Sigmoid colon (tissue), 7 donors: ENCODE measurements around the gene RPLP1. TPM values are rescaled to one million over a fixed set of nuclear protein-coding genes. Genes with fewer than 3 reads are reported as not detected.

Experiments
- DNase-seq: peaks from one replicate; pipeline ENCODE4 v3.0.0-alpha.2; 2019
- H3K27ac ChIP-seq, 4 donors: fragments of 200-600 bp; sonication (generic); one replicate each; pipeline ENCODE4 v1.5.1; 2016 to 2019; ENCODE audit warnings: mild to moderate bottlenecking in 1 of 4
- H3K27me3 ChIP-seq, 3 donors: fragments of 200-600 bp; sonication (generic); one replicate each; pipeline ENCODE4 v1.5.1; 2019; ENCODE audit warnings: mild to moderate bottlenecking in 1 of 3
- H3K36me3 ChIP-seq, 4 donors: fragments of 200-600 bp; sonication (generic); one replicate each; pipeline ENCODE4 v1.5.1; 2016 to 2019
- H3K4me1 ChIP-seq, 4 donors: fragments of 200-600 bp; sonication (generic); one replicate each; pipeline ENCODE4 v1.5.1; 2017 to 2019
- H3K4me3 ChIP-seq, 4 donors: fragments of 200-600 bp; sonication (generic); one replicate each; pipeline ENCODE4 v1.5.1; 2017 to 2019; ENCODE audit warnings: mild to moderate bottlenecking in 2 of 4, moderate library complexity in 1 of 4
- H3K9me3 ChIP-seq, 4 donors: fragments of 200-600 bp in 3 of 4; sonication (generic) in 3 of 4; one replicate each; pipeline versions ENCODE4 v1.5.1 to v1.6.1; 2013 to 2019
- EP300 ChIP-seq, 4 donors: sonication (generic); formaldehyde crosslinking; IDR thresholded peaks; one replicate each; pipeline ENCODE4 v1.6.1; 2017; ENCODE audit warnings: antibody characterized with exemption in 4 of 4
- POLR2A ChIP-seq, 2 donors: fragments of 450-650 bp; IDR thresholded peaks; one replicate each; pipeline ENCODE4 v1.6.1; 2016; ENCODE audit warnings: antibody characterized with exemption in 2 of 2, mild to moderate bottlenecking in 2 of 2, moderate library complexity in 2 of 2
- POLR2AphosphoS5 ChIP-seq, 4 donors: sonication (generic); formaldehyde crosslinking; IDR thresholded peaks; one replicate each; pipeline ENCODE4 v1.6.1; 2017; ENCODE audit warnings: antibody characterized with exemption in 4 of 4
- WGBS, 2 donors: extraction: QIAGEN DNeasy Blood & Tissue Kit; methylation state at CpG; one replicate each; pipeline ENCODE4 v1.1.7; 2013; 5-methylcytosine and 5-hydroxymethylcytosine counted together
- intact Hi-C: fragments of 100-400 bp; cut with DNase I; formaldehyde crosslinking; loops from one replicate; pipeline ENCODE4 v1.15.1; 2023
- polyA plus RNA-seq, 3 donors: library from polyadenylated mRNA; stranded (reverse); fragments of 200-250 nt; gene quantifications; one replicate each; pipeline ENCODE4 v1.2.3, GENCODE V29; 2013
- total RNA-seq, 4 donors: library from RNA; depleted of rRNA; stranded (reverse); fragments of >200 nt; gene quantifications; one replicate each; pipeline ENCODE4 v1.1.0, GENCODE V29; 2016
- TF ChIP-seq, protein P1 (sequence below), 4 experiments: fragments of 450-650 bp in 3 of 4; fragments of 200-600 bp in 1 of 4; IDR thresholded peaks; one replicate each; pipeline ENCODE4 v1.5.1; 2016 to 2019; ENCODE audit warnings: antibody characterized with exemption in 4 of 4, mild to moderate bottlenecking in 3 of 4, moderate library complexity in 2 of 4
- donor health status: healthy with polysubstance abuse.
- donor health status: Bipolar disorder and iron deficiency.
- donor health status: healthy.

RPLP1 gene
- total and polyA plus RNA-seq, 7 donors, result 1,053 to 2,471 (median 1,114) TPM

DNA sequence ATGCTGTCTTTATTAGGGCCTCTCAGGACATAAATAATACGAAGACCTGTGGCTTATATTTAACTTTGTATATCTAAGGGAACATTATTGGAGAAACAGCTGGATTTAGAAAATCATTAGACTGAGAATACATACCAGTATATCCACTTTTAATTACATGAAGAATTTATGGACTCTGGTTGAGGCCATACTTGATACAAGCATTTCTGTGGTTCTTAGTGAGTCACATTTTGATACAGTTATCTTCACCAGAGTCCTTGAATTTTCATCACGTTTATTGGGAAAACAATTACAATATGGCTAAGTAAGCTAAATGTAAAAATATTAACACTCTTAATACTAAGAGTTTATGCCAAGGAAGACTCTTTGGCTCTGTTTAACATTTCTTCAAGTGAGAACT lies 28.6 kb upstream of the RPLP1 start:
- WGBS, 2 donors, result 91 to 93% methylated on average over 2 of the region's 2 CpGs
- Histone ChIP-seq H3K9me3 (no peaks in the 10 kb centered on the region), H3K4me1 (no peaks in the 10 kb centered on the region), H3K36me3 (no peaks in the 10 kb centered on the region), H3K27ac (no peak overlapping the region), H3K27me3 (no peaks in the 10 kb centered on the region), H3K4me3 (no peak overlapping the region)
- TF ChIP-seq POLR2AphosphoS5 (IDR thresholded peaks at IDR 0.05) (no peak), POLR2A (IDR thresholded peaks at IDR 0.05) (no peak), EP300 (IDR thresholded peaks at IDR 0.05) (no peak)
- TF ChIP-seq, protein P1, sequence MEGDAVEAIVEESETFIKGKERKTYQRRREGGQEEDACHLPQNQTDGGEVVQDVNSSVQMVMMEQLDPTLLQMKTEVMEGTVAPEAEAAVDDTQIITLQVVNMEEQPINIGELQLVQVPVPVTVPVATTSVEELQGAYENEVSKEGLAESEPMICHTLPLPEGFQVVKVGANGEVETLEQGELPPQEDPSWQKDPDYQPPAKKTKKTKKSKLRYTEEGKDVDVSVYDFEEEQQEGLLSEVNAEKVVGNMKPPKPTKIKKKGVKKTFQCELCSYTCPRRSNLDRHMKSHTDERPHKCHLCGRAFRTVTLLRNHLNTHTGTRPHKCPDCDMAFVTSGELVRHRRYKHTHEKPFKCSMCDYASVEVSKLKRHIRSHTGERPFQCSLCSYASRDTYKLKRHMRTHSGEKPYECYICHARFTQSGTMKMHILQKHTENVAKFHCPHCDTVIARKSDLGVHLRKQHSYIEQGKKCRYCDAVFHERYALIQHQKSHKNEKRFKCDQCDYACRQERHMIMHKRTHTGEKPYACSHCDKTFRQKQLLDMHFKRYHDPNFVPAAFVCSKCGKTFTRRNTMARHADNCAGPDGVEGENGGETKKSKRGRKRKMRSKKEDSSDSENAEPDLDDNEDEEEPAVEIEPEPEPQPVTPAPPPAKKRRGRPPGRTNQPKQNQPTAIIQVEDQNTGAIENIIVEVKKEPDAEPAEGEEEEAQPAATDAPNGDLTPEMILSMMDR (IDR thresholded peaks at IDR 0.05), result no peak
- no peak for DNase-seq
- intact Hi-C loops, result no loop called here

DNA sequence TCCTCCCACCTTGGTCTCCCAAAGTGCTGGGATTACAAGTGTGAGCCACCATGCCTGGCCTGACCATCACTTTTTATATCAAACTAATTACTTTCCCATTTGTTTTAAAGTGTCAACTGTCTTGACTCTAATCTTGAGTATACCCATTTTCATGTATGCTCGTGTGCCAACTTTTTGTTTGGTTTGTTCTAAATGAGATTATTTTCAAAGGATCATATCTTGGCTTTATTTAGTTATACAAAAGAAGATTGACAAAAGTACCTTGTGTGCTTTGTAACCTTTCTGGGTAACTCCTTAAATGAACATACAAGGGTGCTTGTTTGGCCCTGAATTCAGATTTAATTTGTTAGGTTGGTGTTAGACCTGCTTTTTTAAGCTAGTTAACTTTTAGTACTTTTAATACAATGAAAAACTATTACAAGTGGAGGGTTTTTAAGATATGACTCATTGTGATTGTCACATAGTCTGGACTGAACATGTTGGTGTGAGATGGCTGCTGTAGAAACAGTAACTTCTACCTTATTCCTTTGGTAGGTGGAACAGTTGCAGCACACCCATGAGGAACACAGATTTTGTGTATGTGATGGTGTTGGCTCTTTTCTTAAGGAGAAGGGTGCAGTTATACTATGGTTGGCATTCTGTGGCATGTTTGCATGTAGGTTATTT lies 27.7 kb upstream of the RPLP1 start:
- Histone ChIP-seq H3K27me3 (no peaks in the 10 kb centered on the region), H3K36me3 (no peaks in the 10 kb centered on the region), H3K4me3 (no peak overlapping the region), H3K27ac (no peak overlapping the region), H3K4me1 (no peaks in the 10 kb centered on the region), H3K9me3 (no peaks in the 10 kb centered on the region)
- WGBS, 2 donors, result 88 to 95% methylated on average over 1 of the region's 1 CpG
- intact Hi-C loops, result no loop called here
- DNase-seq, result no peak
- TF ChIP-seq POLR2A (IDR thresholded peaks at IDR 0.05) (no peak), POLR2AphosphoS5 (IDR thresholded peaks at IDR 0.05) (no peak), EP300 (IDR thresholded peaks at IDR 0.05) (no peak)
- TF ChIP-seq, protein P1 (IDR thresholded peaks at IDR 0.05), result no peak

DNA sequence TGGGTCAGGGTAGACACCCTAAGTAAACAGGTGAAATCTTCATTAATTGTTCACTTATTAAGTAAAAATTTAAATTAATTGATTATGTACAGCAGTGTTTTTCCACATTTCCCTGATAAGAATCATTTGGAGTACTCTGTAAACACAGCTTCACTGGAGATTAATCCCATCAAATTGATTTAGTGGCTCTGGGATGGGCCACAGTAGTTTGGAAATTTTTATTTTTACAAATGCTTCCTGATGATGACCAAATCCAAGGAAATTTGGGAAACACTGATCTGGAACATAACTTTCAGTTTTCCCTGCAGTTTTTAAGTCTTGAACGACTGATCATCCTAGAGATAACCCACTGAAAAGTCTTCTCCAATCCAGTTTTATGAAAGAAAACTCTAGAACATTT lies 18.8 kb upstream of the RPLP1 start:
- no peak for DNase-seq
- Histone ChIP-seq H3K4me3 (no peak overlapping the region), H3K9me3 (no peaks in the 10 kb centered on the region), H3K27me3 (no peaks in the 10 kb centered on the region), H3K4me1 (no peaks in the 10 kb centered on the region), H3K36me3 (no peaks in the 10 kb centered on the region), H3K27ac (no peak overlapping the region)
- intact Hi-C loops, result no loop called here
- TF ChIP-seq POLR2A (IDR thresholded peaks at IDR 0.05), result no peak
- TF ChIP-seq, protein P1 (IDR thresholded peaks at IDR 0.05), result no peak
- TF ChIP-seq EP300 (IDR thresholded peaks at IDR 0.05), result no peak
- TF ChIP-seq POLR2AphosphoS5 (IDR thresholded peaks at IDR 0.05), result no peak
- 85 to 96% methylated on average over 1 of the region's 1 CpG for WGBS, 2 donors

DNA sequence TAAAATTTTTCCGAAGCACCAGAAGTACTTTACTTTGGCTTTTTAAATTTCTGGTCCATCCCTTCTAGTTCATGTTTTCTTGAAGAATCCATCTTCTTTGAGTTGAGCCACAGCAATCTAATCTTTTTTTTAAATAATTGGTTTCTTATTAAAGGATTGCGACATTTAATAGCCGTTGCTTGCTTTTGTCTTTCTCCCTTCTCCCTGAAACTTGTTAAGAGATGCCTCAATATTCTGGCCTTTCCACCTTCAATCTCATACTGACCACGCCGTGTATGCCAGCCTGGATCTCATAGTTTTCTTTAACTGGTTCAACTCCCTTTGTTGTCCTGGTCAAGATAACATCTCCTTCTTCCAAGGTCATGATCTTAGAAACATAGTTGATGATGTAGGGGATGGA lies 18.4 kb upstream of the RPLP1 start:
- Histone ChIP-seq H3K4me1 (no peaks in the 10 kb centered on the region), H3K27me3 (no peaks in the 10 kb centered on the region), H3K27ac (no peak overlapping the region), H3K4me3 (no peak overlapping the region), H3K36me3 (no peaks in the 10 kb centered on the region), H3K9me3 (no peaks in the 10 kb centered on the region)
- WGBS, 2 donors, result 94 to 95% methylated on average over 5 of the region's 5 CpGs
- intact Hi-C loops, result no loop called here
- DNase-seq, result no peak
- TF ChIP-seq POLR2AphosphoS5 (IDR thresholded peaks at IDR 0.05) (no peak), EP300 (IDR thresholded peaks at IDR 0.05) (no peak), POLR2A (IDR thresholded peaks at IDR 0.05) (no peak)
- TF ChIP-seq, protein P1 (IDR thresholded peaks at IDR 0.05), result no peak

DNA sequence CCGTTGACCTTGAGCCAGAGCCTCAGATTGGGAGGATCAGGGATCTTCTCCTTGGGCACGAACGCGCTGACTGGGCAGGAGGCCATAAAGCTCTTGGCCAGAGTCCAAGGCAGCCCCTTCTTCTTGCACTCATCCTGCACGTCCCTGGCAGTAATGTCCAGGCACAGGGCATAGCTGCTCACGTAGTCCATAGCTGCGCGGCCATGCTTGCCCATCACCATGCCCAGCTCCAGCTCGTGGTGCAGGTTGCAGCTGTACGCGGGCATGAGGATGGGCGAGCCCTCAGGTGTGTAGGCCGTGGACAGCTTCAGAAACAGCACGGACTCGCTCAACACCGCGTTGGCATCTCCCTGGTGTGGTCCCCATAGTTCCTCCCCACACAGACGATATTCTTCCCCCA lies 17.9 kb upstream of the RPLP1 start:
- no peak for DNase-seq
- Histone ChIP-seq H3K27ac (no peak overlapping the region), H3K4me3 (no peak overlapping the region), H3K4me1 (no peaks in the 10 kb centered on the region), H3K27me3 (no peaks in the 10 kb centered on the region), H3K9me3 (no peaks in the 10 kb centered on the region), H3K36me3 (no peaks in the 10 kb centered on the region)
- no peak for TF ChIP-seq POLR2A (IDR thresholded peaks at IDR 0.05)
- TF ChIP-seq, protein P1 (IDR thresholded peaks at IDR 0.05), result no peak
- TF ChIP-seq POLR2AphosphoS5 (IDR thresholded peaks at IDR 0.05), result no peak
- no peak for TF ChIP-seq EP300 (IDR thresholded peaks at IDR 0.05)
- WGBS, 2 donors, result 97% methylated on average over 18 of the region's 18 CpGs
- intact Hi-C loops, result no loop called here
